Stimulated activated naive CD8-positive, alpha-beta T cell treated with anti-CD3 and anti-CD28 coated beads, Interleukin-15, Interleukin-2, amounts not matched to agents 100 ng/mL and 50 ng/mL, for 24 hours (primary cell): ENCODE results near the gene HDGFL1.

ENCODE experiments used
- H3K27ac Mint-ChIP-seq: one replicate; pipeline ENCODE4 v1.8.0; 2021; ENCODE audit warnings: mild to moderate bottlenecking, mixed read lengths
- H3K27me3 Mint-ChIP-seq: one replicate; pipeline ENCODE4 v1.8.0; 2021; ENCODE audit warnings: mixed read lengths
- H3K36me3 Mint-ChIP-seq: one replicate; pipeline ENCODE4 v1.8.0; 2021; ENCODE audit warnings: low read depth, mixed read lengths
- H3K4me1 Mint-ChIP-seq: one replicate; pipeline ENCODE4 v1.8.0; 2021; ENCODE audit warnings: low read depth, mixed read lengths
- H3K4me3 Mint-ChIP-seq: one replicate; pipeline ENCODE4 v1.8.0; 2021; ENCODE audit warnings: mild to moderate bottlenecking, mixed read lengths
- H3K9me3 Mint-ChIP-seq: one replicate; pipeline ENCODE4 v1.8.0; 2021; ENCODE audit warnings: mixed read lengths

HDGFL1 gene

GRCh38 chr6:22613051-22613450 is 43.7 kb downstream of the HDGFL1 start:
- Mint-ChIP-seq H3K4me1 (no peaks in the 10 kb centered on the region), H3K36me3 (no peaks in the 10 kb centered on the region), H3K27ac (no peak overlapping the region), H3K4me3 (no peak overlapping the region), H3K27me3 (no peaks in the 10 kb centered on the region), H3K9me3 (no peaks in the 10 kb centered on the region)

- no peaks in the 10 kb centered on the region for H3K27me3 Mint-ChIP-seq
- no peaks in the 10 kb centered on the region for H3K4me1 Mint-ChIP-seq
- peaks cover 1% of the 10 kb centered on the region for H3K9me3 Mint-ChIP-seq
- no peak overlapping the region for H3K4me3 Mint-ChIP-seq
- no peak overlapping the region for H3K27ac Mint-ChIP-seq
- H3K36me3 Mint-ChIP-seq, result no peaks in the 10 kb centered on the region
Observed at GRCh38 chr6:22613695-22614094, 44.3 kb downstream of the HDGFL1 start.

GRCh38 chr6:22614547-22614946 is 45.2 kb downstream of the HDGFL1 start:
- peaks cover 4% of the 10 kb centered on the region for H3K9me3 Mint-ChIP-seq
- H3K4me3 Mint-ChIP-seq, result no peak overlapping the region
- H3K27ac Mint-ChIP-seq, result no peak overlapping the region
- no peaks in the 10 kb centered on the region for H3K36me3 Mint-ChIP-seq
- no peaks in the 10 kb centered on the region for H3K27me3 Mint-ChIP-seq
- no peaks in the 10 kb centered on the region for H3K4me1 Mint-ChIP-seq

GRCh38 chr6:22621028-22621427 is 51.7 kb downstream of the HDGFL1 start:
- Mint-ChIP-seq H3K9me3 (peaks cover 4% of the 10 kb centered on the region), H3K27me3 (no peaks in the 10 kb centered on the region), H3K27ac (no peak overlapping the region), H3K4me3 (no peak overlapping the region), H3K4me1 (no peaks in the 10 kb centered on the region), H3K36me3 (no peaks in the 10 kb centered on the region)
